NK-92 (cell line): Measurements from ENCODE around the gene HLA-DOB.

Source experiments
- DNase-seq: peaks from one replicate; lab custom pipeline; 2025; ENCODE audit not compliant: unreplicated experiment; lab: John Stamatoyannopoulos, UW

Gene HLA-DOB

GRCh38 chr6:32843979-32844838 is 27.4 kb upstream of the HLA-DOB start, which contains the start of gene PSMB8:
Gene PSMB8, minus strand, starts transcription at chr6:32844047. Its CDS starts 51 bp downstream, at chr6:32843996.
- DNase-seq = peak; percentile 85

- DNase-seq = no peak
Observed at GRCh38 chr6:32843331-32843978, 26.7 kb upstream of the HLA-DOB start.

GRCh38 chr6:32842690-32843089 is 25.9 kb upstream of the HLA-DOB start:
- DNase-seq = no peak

- no peak for DNase-seq
Observed at GRCh38 chr6:32842021-32842650, 25.3 kb upstream of the HLA-DOB start.

GRCh38 chr6:32840604-32841246 is 23.9 kb upstream of the HLA-DOB start:
- DNase-seq = no peak

GRCh38 chr6:32839356-32839755 is 22.6 kb upstream of the HLA-DOB start:
- no peak for DNase-seq

GRCh38 chr6:32838114-32838958 is 21.5 kb upstream of the HLA-DOB start, which contains the start of gene TAP2:
Gene TAP2, minus strand, starts transcription at chr6:32838739. Its CDS starts 506 bp downstream, at chr6:32838233.
- DNase-seq = peak; percentile 59

- DNase-seq = no peak
Observed at GRCh38 chr6:32837651-32838113, 20.9 kb upstream of the HLA-DOB start.

- DNase-seq = no peak
Observed at GRCh38 chr6:32836873-32837272, 20.1 kb upstream of the HLA-DOB start.

GRCh38 chr6:32835167-32835893 is 18.5 kb upstream of the HLA-DOB start:
- no peak for DNase-seq

GRCh38 chr6:32833664-32834063 is 16.9 kb upstream of the HLA-DOB start:
- no peak for DNase-seq

GRCh38 chr6:32832535-32832934 is 15.7 kb upstream of the HLA-DOB start:
- DNase-seq = no peak

GRCh38 chr6:32830936-32831335 is 14.1 kb upstream of the HLA-DOB start:
- DNase-seq = no peak

- no peak for DNase-seq
Observed at GRCh38 chr6:32830017-32830416, 13.2 kb upstream of the HLA-DOB start.

GRCh38 chr6:32829495-32829894 is 12.7 kb upstream of the HLA-DOB start:
- no peak for DNase-seq

- DNase-seq = no peak
Observed at GRCh38 chr6:32827025-32827424, 10.2 kb upstream of the HLA-DOB start.

- no peak for DNase-seq
Observed at GRCh38 chr6:32825966-32826365, 9.2 kb upstream of the HLA-DOB start.

- DNase-seq = no peak
Observed at GRCh38 chr6:32819729-32820128, 2.9 kb upstream of the HLA-DOB start.

GRCh38 chr6:32818867-32819266 is 2.1 kb upstream of the HLA-DOB start:
- no peak for DNase-seq

GRCh38 chr6:32815996-32816395 is 806 bp downstream of the HLA-DOB start:
- no peak for DNase-seq
